ENCODE data around the gene CPLANE2.

DNA sequence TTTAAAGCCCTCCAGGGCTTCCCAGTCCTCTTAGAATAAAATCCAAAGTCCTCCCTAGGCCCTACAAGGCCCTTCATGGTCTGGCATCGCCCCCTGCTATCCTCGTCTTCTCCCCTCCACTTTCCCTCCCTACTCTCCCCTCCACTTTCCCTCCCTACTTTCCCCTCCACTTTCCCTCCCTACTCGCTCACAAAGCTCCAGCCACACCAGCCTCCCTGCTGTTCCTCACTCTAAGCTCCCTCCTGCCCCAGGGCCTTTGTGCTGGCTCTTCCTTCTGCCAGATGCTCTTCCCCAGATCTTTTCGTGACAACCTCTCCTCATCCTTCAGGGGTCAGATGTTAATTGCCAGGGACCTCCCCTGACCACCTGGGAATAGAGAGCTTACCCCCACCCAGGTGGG lies 37.3 kb downstream of the CPLANE2 start:
- TF ChIP-seq POLR2AphosphoS5 (IDR thresholded peaks at IDR 0.05) (no peak), POLR2A (IDR thresholded peaks at IDR 0.05) (no peak)
- TF ChIP-seq, protein P1, sequence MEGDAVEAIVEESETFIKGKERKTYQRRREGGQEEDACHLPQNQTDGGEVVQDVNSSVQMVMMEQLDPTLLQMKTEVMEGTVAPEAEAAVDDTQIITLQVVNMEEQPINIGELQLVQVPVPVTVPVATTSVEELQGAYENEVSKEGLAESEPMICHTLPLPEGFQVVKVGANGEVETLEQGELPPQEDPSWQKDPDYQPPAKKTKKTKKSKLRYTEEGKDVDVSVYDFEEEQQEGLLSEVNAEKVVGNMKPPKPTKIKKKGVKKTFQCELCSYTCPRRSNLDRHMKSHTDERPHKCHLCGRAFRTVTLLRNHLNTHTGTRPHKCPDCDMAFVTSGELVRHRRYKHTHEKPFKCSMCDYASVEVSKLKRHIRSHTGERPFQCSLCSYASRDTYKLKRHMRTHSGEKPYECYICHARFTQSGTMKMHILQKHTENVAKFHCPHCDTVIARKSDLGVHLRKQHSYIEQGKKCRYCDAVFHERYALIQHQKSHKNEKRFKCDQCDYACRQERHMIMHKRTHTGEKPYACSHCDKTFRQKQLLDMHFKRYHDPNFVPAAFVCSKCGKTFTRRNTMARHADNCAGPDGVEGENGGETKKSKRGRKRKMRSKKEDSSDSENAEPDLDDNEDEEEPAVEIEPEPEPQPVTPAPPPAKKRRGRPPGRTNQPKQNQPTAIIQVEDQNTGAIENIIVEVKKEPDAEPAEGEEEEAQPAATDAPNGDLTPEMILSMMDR (IDR thresholded peaks at IDR 0.05), result no peak

Data from upper lobe of left lung (tissue), 4 donors.